GM12892 (cell line): ENCODE data around the gene PRKCQ.

Experiments used
- POLR2A ChIP-seq: IDR thresholded peaks from 2 replicates; pipeline ENCODE4 v1.6.1; 2011; ENCODE audit warnings: low read depth, low read length, control low read depth
- POLR2AphosphoS5 ChIP-seq: IDR thresholded peaks from 2 replicates; pipeline ENCODE4 v1.6.1; 2011; ENCODE audit warnings: low read depth, low read length, control low read depth
- TAF1 ChIP-seq: IDR thresholded peaks from 2 replicates; pipeline ENCODE4 v1.6.1; 2011; ENCODE audit warnings: low read depth, mild to moderate bottlenecking, control low read depth, low read length, borderline replicate concordance

GRCh38 chr10:6518791-6519429 lies 61.2 kb downstream of the PRKCQ start:
- TF ChIP-seq TAF1 (no peak), POLR2A (no peak), POLR2AphosphoS5 (no peak)
